Lung (tissue), 12 donors: ENCODE results near the gene EYS. TPM values are rescaled to one million over a fixed set of nuclear protein-coding genes. Genes with fewer than 3 reads are reported as not detected.

Experiments used
- ATAC-seq: fragments of 200-7000 bp; cut with Tn5 transposase; one replicate; pipeline ENCODE4 v1.9.1; 2020; ENCODE audit warnings: moderate number of reproducible peaks; ENCODE audit not compliant: insufficient read depth, low FRiP score
- DNase-seq, 3 donors: peaks; one replicate each; pipeline ENCODE4 v3.0.0-alpha.2; 2013 to 2017
- H3K27ac ChIP-seq, 2 donors: one replicate each; pipeline ENCODE4 v1.5.1; 2013; ENCODE audit warnings: mild to moderate bottlenecking in 2 of 2, moderate library complexity in 2 of 2, control low read depth in 1 of 2, inconsistent platforms in 1 of 2, low read depth in 1 of 2, low read length in 1 of 2
- H3K27me3 ChIP-seq, 3 donors: one replicate each; pipeline ENCODE4 v1.5.1; 2013; ENCODE audit warnings: low read length in 2 of 3; ENCODE audit not compliant: control insufficient read depth in 3 of 3, insufficient read depth in 3 of 3
- H3K36me3 ChIP-seq, 4 donors: one replicate each; pipeline ENCODE4 v1.5.1; 2013; ENCODE audit warnings: low read length in 4 of 4, mild to moderate bottlenecking in 1 of 4, moderate library complexity in 1 of 4; ENCODE audit not compliant: control insufficient read depth in 4 of 4, insufficient read depth in 4 of 4
- H3K4me1 ChIP-seq, 5 donors: one replicate each; pipeline ENCODE4 v1.5.1; 2013; ENCODE audit warnings: low read length in 5 of 5, mild to moderate bottlenecking in 2 of 5, moderate library complexity in 1 of 5; ENCODE audit not compliant: control insufficient read depth in 5 of 5, insufficient read depth in 5 of 5
- H3K4me3 ChIP-seq: one replicate; pipeline ENCODE4 v1.5.1; 2013; ENCODE audit warnings: mild to moderate bottlenecking, control low read depth, moderate library complexity
- H3K9ac ChIP-seq, 2 donors: one replicate each; pipeline ENCODE4 v1.5.1; 2013; ENCODE audit warnings: low read length in 2 of 2, control low read depth in 1 of 2; ENCODE audit not compliant: insufficient read depth in 1 of 2
- H3K9me3 ChIP-seq, 4 donors: one replicate each; pipeline ENCODE4 v1.5.1; 2013; ENCODE audit warnings: low read length in 3 of 4, mild to moderate bottlenecking in 1 of 4, moderate library complexity in 1 of 4; ENCODE audit not compliant: control insufficient read depth in 4 of 4, insufficient read depth in 3 of 4
- WGBS, 2 donors: extraction: QIAGEN DNeasy Blood & Tissue Kit; methylation state at CpG; one replicate each; pipeline ENCODE4 v1.1.7; 2013; 5-methylcytosine and 5-hydroxymethylcytosine counted together
- polyA plus RNA-seq, 2 donors: library from polyadenylated mRNA; stranded (reverse); fragments of 200-250 nt; gene quantifications; one replicate each; pipeline ENCODE4 v1.2.1, GENCODE V29; 2013
- total RNA-seq, 2 donors: library from RNA; depleted of rRNA in 1 of 2; stranded (reverse); fragments of >200 nt in 1 of 2; gene quantifications; one replicate each; pipeline ENCODE4 v1.2.1, GENCODE V29; 2014 to 2021
- TF ChIP-seq, protein P1 (sequence below): IDR thresholded peaks from 2 replicates; pipeline ENCODE4 v1.5.1; 2012; ENCODE audit warnings: mild to moderate bottlenecking; ENCODE audit errors: control extremely low read depth, extremely low read depth
- donor health status: control.
- donor health status: control.
- donor health status: Bipolar disorder and iron deficiency.
- donor health status: healthy.
- donor health status: DM: yes; HTN: yes; CAD: no.

EYS gene
- total and polyA plus RNA-seq, 4 donors: 0.06 to 0.34 (median 0.12) TPM

DNA sequence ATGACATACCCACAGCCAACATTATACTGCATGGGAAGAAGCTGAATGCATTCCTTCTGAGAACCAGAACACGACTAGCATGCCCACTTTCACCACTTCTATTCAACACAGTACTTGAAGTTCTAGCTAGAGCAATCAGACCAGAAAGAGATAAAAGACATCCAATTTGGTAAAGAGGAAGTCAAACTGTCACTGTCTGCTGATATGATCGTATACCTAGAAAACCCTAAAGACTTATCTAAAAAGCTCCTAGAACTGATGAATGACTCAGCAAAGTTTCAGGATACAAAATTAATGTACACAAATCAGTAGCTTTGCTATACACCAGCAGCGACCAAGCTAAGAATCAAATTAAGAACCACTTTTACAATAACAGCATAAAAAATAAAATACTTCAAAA is 60.5 kb downstream of the EYS start:
- Histone ChIP-seq H3K9me3 (peaks cover 0 to 4% (median 0%) of the 10 kb centered on the region in 4 donors), H3K27ac (no peak overlapping the region), H3K9ac (no peak overlapping the region), H3K27me3 (no peaks in the 10 kb centered on the region), H3K4me1 (peaks cover 0 to 3% (median 0%) of the 10 kb centered on the region in 5 donors), H3K36me3 (no peaks in the 10 kb centered on the region), H3K4me3 (no peak overlapping the region)
- DNase-seq: no peak
- WGBS, 2 donors: 44 to 64% methylated on average over 3 of the region's 3 CpGs
- ATAC-seq: no peak
- TF ChIP-seq, protein P1, sequence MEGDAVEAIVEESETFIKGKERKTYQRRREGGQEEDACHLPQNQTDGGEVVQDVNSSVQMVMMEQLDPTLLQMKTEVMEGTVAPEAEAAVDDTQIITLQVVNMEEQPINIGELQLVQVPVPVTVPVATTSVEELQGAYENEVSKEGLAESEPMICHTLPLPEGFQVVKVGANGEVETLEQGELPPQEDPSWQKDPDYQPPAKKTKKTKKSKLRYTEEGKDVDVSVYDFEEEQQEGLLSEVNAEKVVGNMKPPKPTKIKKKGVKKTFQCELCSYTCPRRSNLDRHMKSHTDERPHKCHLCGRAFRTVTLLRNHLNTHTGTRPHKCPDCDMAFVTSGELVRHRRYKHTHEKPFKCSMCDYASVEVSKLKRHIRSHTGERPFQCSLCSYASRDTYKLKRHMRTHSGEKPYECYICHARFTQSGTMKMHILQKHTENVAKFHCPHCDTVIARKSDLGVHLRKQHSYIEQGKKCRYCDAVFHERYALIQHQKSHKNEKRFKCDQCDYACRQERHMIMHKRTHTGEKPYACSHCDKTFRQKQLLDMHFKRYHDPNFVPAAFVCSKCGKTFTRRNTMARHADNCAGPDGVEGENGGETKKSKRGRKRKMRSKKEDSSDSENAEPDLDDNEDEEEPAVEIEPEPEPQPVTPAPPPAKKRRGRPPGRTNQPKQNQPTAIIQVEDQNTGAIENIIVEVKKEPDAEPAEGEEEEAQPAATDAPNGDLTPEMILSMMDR: no peak

DNA sequence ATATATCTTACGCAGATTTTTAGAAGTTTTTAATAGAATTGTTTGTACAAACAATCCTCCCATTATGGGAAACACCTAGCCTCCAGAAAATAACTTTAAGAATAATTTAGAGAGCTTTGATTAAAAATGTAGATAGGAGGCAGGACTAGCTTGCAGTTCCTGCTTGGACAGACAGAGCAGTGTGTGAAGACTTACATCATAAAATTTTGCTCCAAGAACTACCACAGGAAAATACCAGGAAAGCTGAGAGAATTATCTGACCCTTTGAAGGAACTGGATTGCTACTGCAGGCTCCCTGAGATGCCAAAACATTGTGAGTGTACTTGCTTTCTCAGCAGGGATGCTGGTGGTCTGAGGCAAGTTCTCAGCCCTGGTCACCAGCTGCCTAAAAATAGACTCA is 64.2 kb downstream of the EYS start:
- peaks cover 0 to 4% (median 0%) of the 10 kb centered on the region in 4 donors for H3K9me3 ChIP-seq
- no peaks in the 10 kb centered on the region for H3K36me3 ChIP-seq
- WGBS, 2 donors: 92 to 97% methylated on average over 1 of the region's 1 CpG
- H3K4me3 ChIP-seq: no peak overlapping the region
- H3K9ac ChIP-seq: no peak overlapping the region
- no peaks in the 10 kb centered on the region for H3K27me3 ChIP-seq
- ATAC-seq: no peak
- TF ChIP-seq, protein P1: no peak
- no peak for DNase-seq
- H3K4me1 ChIP-seq: no peaks in the 10 kb centered on the region
- no peak overlapping the region for H3K27ac ChIP-seq

- Histone ChIP-seq H3K9ac (no peak overlapping the region), H3K4me3 (no peak overlapping the region), H3K27me3 (no peaks in the 10 kb centered on the region), H3K36me3 (no peaks in the 10 kb centered on the region), H3K27ac (no peak overlapping the region), H3K9me3 (peaks cover 0 to 9% (median 0%) of the 10 kb centered on the region in 4 donors), H3K4me1 (no peaks in the 10 kb centered on the region)
- 87 to 91% methylated on average over 22 of the region's 22 CpGs for WGBS, 2 donors
- no peak for ATAC-seq
- DNase-seq: no peak
- TF ChIP-seq, protein P1: no peak
These were observed 68.8 kb downstream of the EYS start for GRCh38 chr6:65638047-65638831.
